GM23248 (cell line): Measurements from ENCODE around the gene KBTBD3.

Experiments
- EZH2 ChIP-seq: fragments of 200-600 bp; sonication (generic); IDR thresholded peaks from 2 replicates; pipeline ENCODE4 v1.6.1; 2018; ENCODE audit warnings: antibody characterized with exemption, mild to moderate bottlenecking; ENCODE audit not compliant: insufficient read depth, poor library complexity, severe bottlenecking
- EZH2phosphoT487 ChIP-seq: fragments of 200-600 bp; sonication (generic); IDR thresholded peaks from 2 replicates; pipeline ENCODE4 v1.6.1; 2018; ENCODE audit warnings: antibody characterized with exemption, moderate library complexity, mild to moderate bottlenecking, low read depth; ENCODE audit not compliant: insufficient read depth

- no peak for TF ChIP-seq EZH2
- TF ChIP-seq EZH2phosphoT487: no peak
Measured at GRCh38 chr11:106105986-106106385, 28.8 kb upstream of the KBTBD3 start.
